GM23338 (cell line): Measurements from ENCODE around the gene GIPC1. TPM values are rescaled to one million over a fixed set of nuclear protein-coding genes. Genes with fewer than 3 reads are reported as not detected.
A peak's percentile ranks its signal among the peaks of the same experiment; 100 is the strongest.

Source experiments
- ATAC-seq: fragments of 200-7000 bp; cut with Tn5 transposase; 3 replicates; pipeline ENCODE4 v1.9.1; 2020
- DNase-seq: peaks from one replicate; pipeline ENCODE4 v3.0.0-alpha.2; 2015; ENCODE audit warnings: low spot score
- H2AFZ ChIP-seq: fragments of 200-600 bp; sonication (generic); 2 replicates; pipeline ENCODE4 v1.8.0; 2016; ENCODE audit warnings: antibody characterized with exemption, mild to moderate bottlenecking, moderate library complexity
- H3F3A ChIP-seq: fragments of 200-600 bp; sonication (generic); replicated peaks from 2 replicates; pipeline ENCODE4 v1.8.0; 2017; ENCODE audit warnings: antibody characterized with exemption, mixed run types, low read depth
- H3K27ac ChIP-seq: fragments of 200-600 bp; sonication (generic); 2 replicates; pipeline ENCODE4 v1.6.1; 2016; ENCODE audit warnings: low read depth
- H3K27me3 ChIP-seq: fragments of 200-600 bp; sonication (generic); 2 replicates; pipeline ENCODE4 v1.8.0; 2016; ENCODE audit warnings: mild to moderate bottlenecking, mixed run types, moderate library complexity; ENCODE audit not compliant: insufficient read depth
- H3K36me3 ChIP-seq: fragments of 200-600 bp; sonication (generic); 2 replicates; pipeline ENCODE4 v1.8.0; 2016; ENCODE audit warnings: mild to moderate bottlenecking; ENCODE audit not compliant: insufficient read depth
- H3K4me1 ChIP-seq: fragments of 200-600 bp; sonication (generic); 2 replicates; pipeline ENCODE4 v1.8.0; 2016; ENCODE audit warnings: mild to moderate bottlenecking, moderate library complexity; ENCODE audit not compliant: insufficient read depth
- H3K4me2 ChIP-seq: fragments of 200-600 bp; sonication (generic); 2 replicates; pipeline ENCODE4 v1.7.1; 2017; ENCODE audit warnings: mixed run types
- H3K4me3 ChIP-seq: fragments of 200-600 bp; sonication (generic); 2 replicates; pipeline ENCODE4 v1.6.1; 2016; ENCODE audit warnings: mixed run types
- H3K79me2 ChIP-seq: fragments of 200-600 bp; sonication (generic); replicated peaks from 2 replicates; pipeline ENCODE4 v1.8.0; 2017; ENCODE audit warnings: mild to moderate bottlenecking; ENCODE audit not compliant: insufficient read depth
- H3K9me2 ChIP-seq: fragments of 200-600 bp; sonication (generic); 2 replicates; pipeline ENCODE4 v1.8.0; 2017; ENCODE audit not compliant: insufficient read depth
- H4K20me1 ChIP-seq: fragments of 200-600 bp; sonication (generic); replicated peaks from 2 replicates; pipeline ENCODE4 v1.8.0; 2017; ENCODE audit warnings: mild to moderate bottlenecking; ENCODE audit not compliant: insufficient read depth
- H3K27ac Mint-ChIP-seq: 2 replicates; pipeline ENCODE4 v1.8.0; 2020; ENCODE audit warnings: inconsistent platforms, mild to moderate bottlenecking, moderate library complexity, mixed read lengths
- H3K27me3 Mint-ChIP-seq: 3 replicates; pipeline ENCODE4 v1.8.0; 2022; ENCODE audit warnings: low read depth, mild to moderate bottlenecking, moderate library complexity, mixed read lengths, inconsistent platforms; ENCODE audit not compliant: insufficient read depth, poor library complexity
- H3K36me3 Mint-ChIP-seq: 3 replicates; pipeline ENCODE4 v1.8.0; 2021; ENCODE audit warnings: low read depth, mild to moderate bottlenecking, inconsistent platforms, moderate library complexity, mixed read lengths
- H3K4me1 Mint-ChIP-seq: 3 replicates; pipeline ENCODE4 v1.8.0; 2020; ENCODE audit warnings: mild to moderate bottlenecking, inconsistent platforms, mixed read lengths
- H3K4me3 Mint-ChIP-seq: 3 replicates; pipeline ENCODE4 v1.8.0; 2021; ENCODE audit warnings: moderate library complexity, mild to moderate bottlenecking, inconsistent platforms, mixed read lengths
- H3K9me3 Mint-ChIP-seq: 3 replicates; pipeline ENCODE4 v1.8.0; 2020; ENCODE audit warnings: moderate library complexity, mild to moderate bottlenecking, inconsistent platforms, mixed read lengths
- CREB1 ChIP-seq: fragments of 250-450 bp; sonication (Bioruptor Pico); IDR thresholded peaks from 2 replicates; pipeline ENCODE4 v1.5.0; 2020; ENCODE audit warnings: low read depth, mild to moderate bottlenecking, moderate library complexity
- EZH2 ChIP-seq: fragments of 200-600 bp; sonication (generic); IDR thresholded peaks from one replicate; pipeline ENCODE4 v1.8.0; 2017; ENCODE audit warnings: antibody characterized with exemption, mild to moderate bottlenecking, low read depth; ENCODE audit not compliant: unreplicated experiment
- EZH2phosphoT487 ChIP-seq: fragments of 200-600 bp; sonication (generic); IDR thresholded peaks from one replicate; pipeline ENCODE4 v1.8.1; 2018; ENCODE audit warnings: antibody characterized with exemption; ENCODE audit not compliant: unreplicated experiment
- JUNB ChIP-seq: IDR thresholded peaks from one replicate; pipeline ENCODE4 v1.6.1; 2016; ENCODE audit warnings: antibody characterized with exemption; ENCODE audit not compliant: unreplicated experiment
- NANOG ChIP-seq: IDR thresholded peaks from 2 replicates; pipeline ENCODE4 v1.6.1; 2016; ENCODE audit warnings: antibody characterized with exemption, borderline replicate concordance
- POLR2AphosphoS5 ChIP-seq: IDR thresholded peaks from 2 replicates; pipeline ENCODE4 v1.6.1; 2016; ENCODE audit warnings: antibody characterized with exemption, low read depth
- REST ChIP-seq: IDR thresholded peaks from one replicate; pipeline ENCODE4 v1.6.1; 2018; ENCODE audit warnings: antibody characterized with exemption; ENCODE audit not compliant: unreplicated experiment
- STAT1 ChIP-seq: IDR thresholded peaks from one replicate; pipeline ENCODE4 v1.6.1; 2016; ENCODE audit warnings: antibody characterized with exemption; ENCODE audit not compliant: unreplicated experiment
- ZNF331 ChIP-seq: fragments of 250-450 bp; sonication (Bioruptor Pico); IDR thresholded peaks from 2 replicates; pipeline ENCODE4 v1.5.0; 2020; ENCODE audit warnings: low read depth, mild to moderate bottlenecking, moderate library complexity
- polyA plus RNA-seq: library from polyadenylated mRNA; unstranded; fragments of >200 nt; fragmentation: Nextera tagmentation; extraction: Ambion mirVana; gene quantifications from 2 replicates; pipeline ENCODE4 v1.2.1, GENCODE V29; 2016
- total RNA-seq: library from RNA; depleted of rRNA; stranded (reverse); fragments of >200 nt; shearing (Covaris generic); gene quantifications from 2 replicates; pipeline ENCODE4 v1.2.3, GENCODE V29; 2014
- TF ChIP-seq, protein P1 (sequence below), 2 experiments: fragments of 200-600 bp in 1 of 2; sonication (generic) in 1 of 2; conservative IDR thresholded peaks; 2 replicates each; pipeline versions ENCODE4 v1.5.1 to v1.6.1; 2016 to 2017; ENCODE audit warnings: antibody characterized with exemption in 2 of 2, low read depth in 2 of 2, mild to moderate bottlenecking in 2 of 2, moderate library complexity in 1 of 2
- TF ChIP-seq, protein P2 (sequence below): IDR thresholded peaks from 2 replicates; pipeline ENCODE4 v1.6.1; 2016; ENCODE audit warnings: antibody characterized with exemption

GIPC1 gene
- total and polyA plus RNA-seq, 2 experiments from 2014 or later = 51.6 to 106 TPM

- Histone ChIP-seq H3K27ac (no peak overlapping the region), H3K4me1 (peaks cover 12% of the 10 kb centered on the region), H4K20me1 (no peaks in the 10 kb centered on the region; the same call in 1 of the 2 replicates), H3K4me3 (peak overlapping the region; percentile 65), H3K79me2 (no peaks in the 10 kb centered on the region), H2AFZ (peak overlapping the region; percentile 84), H3K36me3 (no peaks in the 10 kb centered on the region; the same call in 1 of the 2 replicates), H3K4me2 (peak overlapping the region; percentile 92), H3F3A (0 out of 2 replicates have a peak, but pooled peaks cover 9% of the 10 kb centered on the region), H3K27me3 (peaks cover 18% of the 10 kb centered on the region), H3K9me2 (no peaks in the 10 kb centered on the region)
- H3K36me3 Mint-ChIP-seq = peaks cover 12% of the 10 kb centered on the region
- H3K4me1 Mint-ChIP-seq = peaks cover 31% of the 10 kb centered on the region
- TF ChIP-seq, protein P1, sequence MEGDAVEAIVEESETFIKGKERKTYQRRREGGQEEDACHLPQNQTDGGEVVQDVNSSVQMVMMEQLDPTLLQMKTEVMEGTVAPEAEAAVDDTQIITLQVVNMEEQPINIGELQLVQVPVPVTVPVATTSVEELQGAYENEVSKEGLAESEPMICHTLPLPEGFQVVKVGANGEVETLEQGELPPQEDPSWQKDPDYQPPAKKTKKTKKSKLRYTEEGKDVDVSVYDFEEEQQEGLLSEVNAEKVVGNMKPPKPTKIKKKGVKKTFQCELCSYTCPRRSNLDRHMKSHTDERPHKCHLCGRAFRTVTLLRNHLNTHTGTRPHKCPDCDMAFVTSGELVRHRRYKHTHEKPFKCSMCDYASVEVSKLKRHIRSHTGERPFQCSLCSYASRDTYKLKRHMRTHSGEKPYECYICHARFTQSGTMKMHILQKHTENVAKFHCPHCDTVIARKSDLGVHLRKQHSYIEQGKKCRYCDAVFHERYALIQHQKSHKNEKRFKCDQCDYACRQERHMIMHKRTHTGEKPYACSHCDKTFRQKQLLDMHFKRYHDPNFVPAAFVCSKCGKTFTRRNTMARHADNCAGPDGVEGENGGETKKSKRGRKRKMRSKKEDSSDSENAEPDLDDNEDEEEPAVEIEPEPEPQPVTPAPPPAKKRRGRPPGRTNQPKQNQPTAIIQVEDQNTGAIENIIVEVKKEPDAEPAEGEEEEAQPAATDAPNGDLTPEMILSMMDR (conservative IDR thresholded peaks at IDR 0.05; ENCODE audit: low read depth in 2 of 2) = peak; percentile 77 to 83
- TF ChIP-seq POLR2AphosphoS5 (peak; percentile 86), CREB1 (no peak; the same call in 1 of the 2 replicates)
- no peaks in the 10 kb centered on the region for H3K9me3 Mint-ChIP-seq
- peak; percentile 92 for DNase-seq
- ATAC-seq = peak; percentile 68
- no peak overlapping the region for H3K27ac Mint-ChIP-seq
- peaks cover 27% of the 10 kb centered on the region for H3K27me3 Mint-ChIP-seq
- H3K4me3 Mint-ChIP-seq = peak overlapping the region; percentile 61
Measured at GRCh38 chr19:14472202-14472938, 23.6 kb downstream of the GIPC1 start.

DNA sequence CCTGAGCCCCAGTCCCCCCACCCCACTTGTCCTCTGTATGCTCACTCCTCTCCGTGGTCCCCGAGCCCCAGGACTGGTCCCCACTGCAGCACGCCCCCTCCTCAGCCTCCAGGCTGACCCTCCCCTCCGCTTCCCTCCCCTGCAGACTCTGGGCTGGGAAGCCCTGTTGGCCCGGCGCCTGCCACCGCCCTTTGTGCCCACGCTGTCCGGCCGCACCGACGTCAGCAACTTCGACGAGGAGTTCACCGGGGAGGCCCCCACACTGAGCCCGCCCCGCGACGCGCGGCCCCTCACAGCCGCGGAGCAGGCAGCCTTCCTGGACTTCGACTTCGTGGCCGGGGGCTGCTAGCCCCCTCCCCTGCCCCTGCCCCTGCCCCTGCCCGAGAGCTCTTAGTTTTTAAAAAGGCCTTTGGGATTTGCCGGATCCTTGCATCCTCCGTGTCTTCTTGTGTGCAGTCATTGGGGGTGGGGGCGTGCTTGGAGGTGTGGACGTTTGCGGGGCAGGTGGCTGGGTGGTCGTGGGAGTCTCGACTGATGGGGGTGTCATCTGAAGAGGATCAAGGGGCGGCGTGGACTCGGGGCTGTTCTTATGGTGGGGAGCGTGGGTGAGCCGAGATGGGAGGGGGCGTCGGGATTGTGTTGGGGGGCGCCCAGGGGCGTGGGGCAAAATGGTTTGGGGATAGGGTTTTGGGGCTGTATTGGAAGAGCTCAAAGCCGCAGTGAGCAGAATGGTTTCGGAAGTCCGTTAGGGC is 24.3 kb downstream of the GIPC1 start:
- H3K4me3 ChIP-seq = peak overlapping the region; percentile 65; the same call in 1 of the 2 replicates
- no peak for DNase-seq
- H3K4me1 Mint-ChIP-seq = peaks cover 29% of the 10 kb centered on the region
- no peaks in the 10 kb centered on the region; the same call in 1 of the 2 replicates for H4K20me1 ChIP-seq
- peak overlapping the region; percentile 8; the same call in 1 of the 3 replicates for H3K4me3 Mint-ChIP-seq
- H3K36me3 ChIP-seq = peaks cover 6% of the 10 kb centered on the region; the same call in 1 of the 2 replicates
- no peak overlapping the region for H2AFZ ChIP-seq
- H3K36me3 Mint-ChIP-seq = peaks cover 17% of the 10 kb centered on the region; the same call in 2 of the 3 replicates
- no peak overlapping the region for H3K27ac Mint-ChIP-seq
- H3K27ac ChIP-seq = no peak overlapping the region
- peak overlapping the region; percentile 92; the same call in 1 of the 2 replicates for H3K4me2 ChIP-seq
- H3K9me2 ChIP-seq = no peaks in the 10 kb centered on the region
- 0 out of 2 replicates have a peak, but pooled peaks cover 9% of the 10 kb centered on the region for H3F3A ChIP-seq
- peaks cover 9% of the 10 kb centered on the region for H3K4me1 ChIP-seq
- H3K27me3 Mint-ChIP-seq = peaks cover 25% of the 10 kb centered on the region
- no peaks in the 10 kb centered on the region for H3K9me3 Mint-ChIP-seq
- ATAC-seq = no peak
- H3K27me3 ChIP-seq = peaks cover 18% of the 10 kb centered on the region
- no peaks in the 10 kb centered on the region for H3K79me2 ChIP-seq
- TF ChIP-seq JUNB (no peak), EZH2 (no peak), EZH2phosphoT487 (no peak), NANOG (no peak), REST (no peak), CREB1 (no peak), POLR2AphosphoS5 (no peak), ZNF331 (no peak), STAT1 (no peak)
- TF ChIP-seq, protein P2, sequence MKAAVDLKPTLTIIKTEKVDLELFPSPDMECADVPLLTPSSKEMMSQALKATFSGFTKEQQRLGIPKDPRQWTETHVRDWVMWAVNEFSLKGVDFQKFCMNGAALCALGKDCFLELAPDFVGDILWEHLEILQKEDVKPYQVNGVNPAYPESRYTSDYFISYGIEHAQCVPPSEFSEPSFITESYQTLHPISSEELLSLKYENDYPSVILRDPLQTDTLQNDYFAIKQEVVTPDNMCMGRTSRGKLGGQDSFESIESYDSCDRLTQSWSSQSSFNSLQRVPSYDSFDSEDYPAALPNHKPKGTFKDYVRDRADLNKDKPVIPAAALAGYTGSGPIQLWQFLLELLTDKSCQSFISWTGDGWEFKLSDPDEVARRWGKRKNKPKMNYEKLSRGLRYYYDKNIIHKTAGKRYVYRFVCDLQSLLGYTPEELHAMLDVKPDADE = no peak
- TF ChIP-seq, protein P1 (conservative IDR thresholded peaks at IDR 0.05; ENCODE audit: low read depth in 2 of 2) = no peak
